T-helper 1 cell (primary cell): Measurements from ENCODE around the gene FLAD1.

ENCODE experiments used
- DNase-seq, 5 donors: peaks; one replicate each; pipeline ENCODE4 v3.0.0-alpha.2; 2012 to 2020

The FLAD1 gene

DNA sequence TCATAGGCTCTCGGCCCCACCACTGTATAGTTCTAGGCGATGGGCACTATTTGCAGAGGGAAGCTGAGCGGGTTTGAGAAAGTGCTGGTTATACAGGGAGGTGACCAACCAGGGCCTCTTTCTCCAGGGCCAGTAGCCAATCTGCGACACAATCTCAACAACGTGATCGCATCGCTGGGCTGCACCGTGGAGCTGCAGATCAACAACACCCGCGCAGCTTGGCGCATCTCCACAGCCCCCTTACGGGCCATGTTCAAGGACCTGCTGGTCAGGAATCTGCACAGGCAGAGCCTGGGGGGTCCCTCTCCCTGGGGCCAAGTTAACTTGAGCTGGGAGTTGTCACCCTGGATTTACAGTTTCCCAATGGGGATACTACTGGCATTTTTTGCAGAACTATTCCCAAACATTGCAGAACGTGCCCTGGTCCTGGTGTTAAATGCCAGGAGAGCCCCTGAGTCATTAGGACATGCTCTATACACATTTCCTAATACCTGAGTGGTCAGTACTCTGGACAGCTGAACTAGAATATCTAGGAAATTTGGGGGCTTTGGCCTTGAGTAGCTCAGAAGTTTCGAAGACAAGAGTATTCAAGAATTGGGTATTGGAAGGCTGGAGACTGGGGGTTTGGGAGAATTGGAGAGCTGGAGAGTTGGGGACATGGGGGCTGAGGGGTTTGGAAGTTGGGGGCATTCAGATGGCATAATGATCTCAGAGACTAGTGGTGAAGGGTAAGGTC, 57.4 kb downstream of the FLAD1 start:
- DNase-seq = no peak
